ENCODE measurements around the gene RFPL2. TPM values are rescaled to one million over a fixed set of nuclear protein-coding genes. Genes with fewer than 3 reads are reported as not detected.
"Not testable (repeated sequence)": the region's sequence is repeated elsewhere in the genome, so short reads cannot be mapped to it uniquely, and the experiment has no call there.

Gene RFPL2
- polyA plus RNA-seq, 6 donors from 2014 or later, result not detected

DNA sequence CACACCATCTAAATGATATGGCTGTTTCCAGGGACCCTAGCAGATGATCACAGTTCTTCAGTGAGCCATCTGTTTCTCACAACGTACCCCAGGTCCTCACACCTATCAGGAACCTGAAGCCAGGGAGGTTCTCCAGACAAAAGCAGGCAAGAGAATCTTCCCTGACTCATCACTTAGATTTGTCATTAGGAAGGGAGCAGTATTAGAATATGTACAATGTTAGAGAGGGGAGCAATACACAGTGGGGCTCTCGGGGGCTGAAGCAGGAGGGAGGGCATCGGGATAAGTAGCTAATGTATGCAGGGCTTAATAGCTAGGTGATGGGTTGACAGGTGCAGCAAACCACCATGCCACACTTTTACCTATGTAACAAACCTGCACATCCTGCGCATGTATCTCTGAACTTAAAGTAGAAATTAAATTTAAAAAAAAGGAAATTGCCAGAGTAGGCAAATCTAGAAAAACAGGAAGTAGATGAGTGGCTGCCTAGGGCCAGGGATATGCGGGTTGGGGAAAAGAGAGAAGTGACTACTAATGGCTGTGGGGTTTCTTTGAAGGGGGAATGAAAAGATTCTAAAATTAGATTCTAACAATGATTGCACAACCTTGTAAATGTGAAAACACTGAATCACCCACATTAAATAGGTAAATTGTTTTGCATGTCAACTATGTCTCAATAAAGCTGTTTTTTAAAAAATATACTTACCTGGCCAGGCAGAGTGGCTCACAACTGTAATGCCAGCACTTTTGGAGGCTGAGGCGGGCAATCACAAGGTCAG is 60.2 kb downstream of the RFPL2 start:
- ATAC-seq (ENCODE audit: low read depth in 2 of 2) (peak; percentile 96 to 97), DNase-seq (peak; percentile 71)
- peak overlapping the region in 7 of 8 donors; percentile 4 to 66 (median 34) for H3K4me3 Mint-ChIP-seq
- no peaks in the 10 kb centered on the region for H3K27me3 Mint-ChIP-seq
- peaks cover 5 to 28% (median 16%) of the 10 kb centered on the region in 7 donors for H3K9me3 Mint-ChIP-seq
- H3K4me1 Mint-ChIP-seq, result peaks cover 19 to 35% (median 27%) of the 10 kb centered on the region in 3 donors
- H3K27ac Mint-ChIP-seq, result peak overlapping the region; percentile 13 to 70 (median 42)
- peaks cover 0 to 7% of the 10 kb centered on the region in 2 donors for H3K36me3 Mint-ChIP-seq

DNA sequence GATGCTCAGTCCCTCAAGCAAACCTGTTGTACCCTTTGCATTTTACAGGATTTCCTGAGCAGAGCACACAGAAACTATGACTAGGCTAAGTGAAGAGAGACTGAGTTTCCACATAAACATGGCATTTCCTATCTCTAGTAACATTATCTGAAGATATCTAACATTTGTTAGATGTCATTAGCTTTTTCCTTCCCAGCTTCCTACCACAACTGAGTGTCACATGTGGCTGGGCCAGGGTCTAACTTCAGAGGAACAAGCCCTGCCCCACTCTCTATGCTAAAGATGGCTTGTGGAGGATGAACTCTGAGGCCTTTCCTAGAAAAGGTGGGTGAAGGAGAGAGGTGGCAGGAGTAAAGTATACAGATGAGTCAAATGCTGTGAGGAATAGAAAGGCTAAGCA is 62.3 kb downstream of the RFPL2 start:
- Mint-ChIP-seq H3K9me3 (peaks cover 0 to 21% (median 9%) of the 10 kb centered on the region in 7 donors), H3K4me1 (peaks cover 15 to 31% (median 26%) of the 10 kb centered on the region in 3 donors), H3K36me3 (peaks cover 4 to 6% of the 10 kb centered on the region in 2 donors), H3K4me3 (no peak overlapping the region), H3K27me3 (no peaks in the 10 kb centered on the region), H3K27ac (peak overlapping the region in 3 of 6 donors; percentile 16 to 81 (median 29))
- no peak for ATAC-seq (ENCODE audit: low read depth in 2 of 2)
- DNase-seq, result no peak

DNA sequence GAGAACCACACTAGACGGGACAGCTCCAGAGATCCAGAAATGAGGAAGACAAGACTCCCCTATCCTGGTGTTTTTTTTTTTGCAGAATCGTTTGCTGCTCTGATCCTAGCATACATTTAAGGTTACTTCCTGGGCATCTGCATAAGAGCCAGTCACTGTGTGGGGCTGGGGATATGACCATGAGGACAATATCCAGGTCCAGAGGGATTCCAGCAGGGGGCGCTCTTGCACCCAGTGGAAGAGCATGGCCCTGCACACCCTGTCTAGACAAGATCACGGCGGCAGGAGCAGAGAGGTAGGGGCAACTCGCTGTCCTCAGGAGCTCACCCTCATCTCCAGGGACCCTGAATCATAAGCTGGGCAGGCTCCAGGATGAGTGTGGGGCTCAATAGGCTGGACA is 64.2 kb downstream of the RFPL2 start:
- H3K27ac Mint-ChIP-seq; DNase-seq; H3K36me3 Mint-ChIP-seq; ATAC-seq (ENCODE audit: low read depth in 2 of 2); H3K27me3 Mint-ChIP-seq; H3K4me3 Mint-ChIP-seq: not testable (repeated sequence)
- peaks cover 19 to 34% (median 29%) of the 10 kb centered on the region in 3 donors for H3K4me1 Mint-ChIP-seq
- H3K9me3 Mint-ChIP-seq, result peaks cover 0 to 12% (median 6%) of the 10 kb centered on the region in 7 donors

Other genes with a start within 250 kb of the RFPL2 start
- gene SLC5A1, start 161.8 kb downstream of the RFPL2 start, polyA plus RNA-seq (ENCODE audit: low read depth in 6 of 6), result not detected
- gene C22orf42, start 45.8 kb downstream of the RFPL2 start, polyA plus RNA-seq (ENCODE audit: low read depth in 6 of 6), result not detected
- not detected for gene SLC5A4, start 50.3 kb upstream of the RFPL2 start, polyA plus RNA-seq (ENCODE audit: low read depth in 6 of 6)
- gene RFPL3, start 152.8 kb upstream of the RFPL2 start, polyA plus RNA-seq (ENCODE audit: low read depth in 6 of 6), result not detected
- gene RTCB, start 207.2 kb upstream of the RFPL2 start, polyA plus RNA-seq (ENCODE audit: low read depth in 6 of 6), result 100 to 1,000 TPM; 105 to 139 (median 130) TPM

Measured in naive B cell (primary cell).